Liver (tissue), 9 donors: ENCODE data around the gene FAM53B. TPM values are rescaled to one million over a fixed set of nuclear protein-coding genes. Genes with fewer than 3 reads are reported as not detected.

Source experiments
- DNase-seq: peaks from one replicate; pipeline ENCODE4 v3.0.0-alpha.2; 2017; ENCODE audit warnings: low spot score
- H3K27ac ChIP-seq, 2 donors: one replicate each; pipeline ENCODE4 v1.7.0; 2013; ENCODE audit warnings: inconsistent platforms in 2 of 2, low read length in 2 of 2, control low read depth in 1 of 2, low read depth in 1 of 2, mild to moderate bottlenecking in 1 of 2
- H3K27me3 ChIP-seq, 4 donors: one replicate each; pipeline versions ENCODE4 v1.6.1 to v1.7.0; 2013; ENCODE audit warnings: low read length in 3 of 4, inconsistent platforms in 1 of 4, mild to moderate bottlenecking in 1 of 4, moderate library complexity in 1 of 4; ENCODE audit not compliant: control insufficient read depth in 4 of 4, insufficient read depth in 4 of 4
- H3K36me3 ChIP-seq, 4 donors: one replicate each; pipeline versions ENCODE4 v1.6.1 to v1.7.0; 2013; ENCODE audit warnings: low read length in 3 of 4, mild to moderate bottlenecking in 3 of 4, low read depth in 1 of 4, moderate library complexity in 1 of 4; ENCODE audit not compliant: control insufficient read depth in 4 of 4, insufficient read depth in 3 of 4
- H3K4me1 ChIP-seq, 4 donors: one replicate each; pipeline versions ENCODE4 v1.6.1 to v1.7.0; 2013; ENCODE audit warnings: low read length in 3 of 4, mild to moderate bottlenecking in 3 of 4, moderate library complexity in 1 of 4; ENCODE audit not compliant: control insufficient read depth in 4 of 4, insufficient read depth in 4 of 4
- H3K4me3 ChIP-seq, 3 donors: one replicate each; pipeline versions ENCODE4 v1.6.1 to v1.7.0; 2013; ENCODE audit warnings: low read length in 3 of 3, control low read depth in 1 of 3, low read depth in 1 of 3, mild to moderate bottlenecking in 1 of 3
- H3K9ac ChIP-seq, 2 donors: one replicate each; pipeline ENCODE4 v1.7.0; 2013; ENCODE audit warnings: low read length in 2 of 2, mild to moderate bottlenecking in 2 of 2, moderate library complexity in 2 of 2, control low read depth in 1 of 2, low read depth in 1 of 2
- H3K9me3 ChIP-seq, 4 donors: one replicate each; pipeline versions ENCODE4 v1.6.1 to v1.7.0; 2013; ENCODE audit warnings: low read length in 3 of 4; ENCODE audit not compliant: control insufficient read depth in 4 of 4
- ATF3 ChIP-seq: IDR thresholded peaks from 2 replicates; pipeline ENCODE4 v1.6.1; 2016; ENCODE audit warnings: antibody characterized with exemption
- CTCF ChIP-seq: fragments of 150-350 bp; IDR thresholded peaks from 2 replicates; pipeline ENCODE4 v1.5.1; 2017; ENCODE audit warnings: improper control_type of control experiment, low read depth, low read length; ENCODE audit not compliant: missing input control
- EGR1 ChIP-seq, 2 donors: IDR thresholded peaks; 2 replicates each; pipeline ENCODE4 v1.6.1; 2016 to 2018; ENCODE audit warnings: antibody characterized with exemption in 2 of 2, low read depth in 2 of 2
- FOXA1 ChIP-seq: IDR thresholded peaks from 2 replicates; pipeline ENCODE4 v1.6.1; 2016; ENCODE audit warnings: antibody characterized with exemption
- FOXA2 ChIP-seq: IDR thresholded peaks from 2 replicates; pipeline ENCODE4 v1.6.1; 2016; ENCODE audit warnings: antibody characterized with exemption
- GABPA ChIP-seq, 2 donors: IDR thresholded peaks in 1 of 2; conservative IDR thresholded peaks in 1 of 2; 2 replicates each; pipeline ENCODE4 v1.6.1; 2016; ENCODE audit warnings: antibody characterized with exemption in 2 of 2, mild to moderate bottlenecking in 1 of 2, moderate library complexity in 1 of 2
- HNF4A ChIP-seq, 2 donors: conservative IDR thresholded peaks; 2 replicates each; pipeline ENCODE4 v1.6.1; 2016; ENCODE audit warnings: antibody characterized with exemption in 2 of 2, mild to moderate bottlenecking in 2 of 2
- HNF4G ChIP-seq: IDR thresholded peaks from 2 replicates; pipeline ENCODE4 v1.6.1; 2016; ENCODE audit warnings: antibody characterized with exemption
- JUND ChIP-seq, 2 donors: IDR thresholded peaks; 2 replicates each; pipeline ENCODE4 v1.6.1; 2016; ENCODE audit warnings: antibody characterized with exemption in 2 of 2
- MAX ChIP-seq: IDR thresholded peaks from 2 replicates; pipeline ENCODE4 v1.6.1; 2016; ENCODE audit warnings: antibody characterized with exemption
- NR2F2 ChIP-seq: IDR thresholded peaks from 2 replicates; pipeline ENCODE4 v1.6.1; 2016; ENCODE audit warnings: antibody characterized with exemption
- RAD21 ChIP-seq, 2 donors: IDR thresholded peaks; 2 replicates each; pipeline ENCODE4 v1.6.1; 2016; ENCODE audit warnings: antibody characterized with exemption in 2 of 2, mild to moderate bottlenecking in 2 of 2
- RXRA ChIP-seq, 2 donors: IDR thresholded peaks; 2 replicates each; pipeline ENCODE4 v1.6.1; 2017 to 2018; ENCODE audit warnings: antibody characterized with exemption in 2 of 2, mild to moderate bottlenecking in 1 of 2
- SP1 ChIP-seq: IDR thresholded peaks from 2 replicates; pipeline ENCODE4 v1.6.1; 2018; ENCODE audit warnings: antibody characterized with exemption, mild to moderate bottlenecking
- TAF1 ChIP-seq: conservative IDR thresholded peaks from 2 replicates; pipeline ENCODE4 v1.6.1; 2016; ENCODE audit warnings: antibody characterized with exemption, mild to moderate bottlenecking
- YY1 ChIP-seq: IDR thresholded peaks from 2 replicates; pipeline ENCODE4 v1.6.1; 2016; ENCODE audit warnings: antibody characterized with exemption, mild to moderate bottlenecking
- ZBTB33 ChIP-seq: IDR thresholded peaks from 2 replicates; pipeline ENCODE4 v1.6.1; 2016; ENCODE audit warnings: antibody characterized with exemption
- WGBS: extraction: QIAGEN DNeasy Blood & Tissue Kit; methylation state at CpG from one replicate; pipeline ENCODE4 v1.1.7; 2013; 5-methylcytosine and 5-hydroxymethylcytosine counted together
- polyA plus RNA-seq, 2 donors: library from polyadenylated mRNA; stranded (reverse) in 1 of 2; unstranded in 1 of 2; fragments of 200-250 nt in 1 of 2; fragments of >200 nt in 1 of 2; fragmentation: Nextera tagmentation in 1 of 2; extraction: Ambion mirVana in 1 of 2; gene quantifications; one replicate each; pipeline versions ENCODE4 v1.2.1 to v1.2.3, GENCODE V29; 2013 to 2015
- total RNA-seq, 2 donors: library from RNA; depleted of rRNA; stranded (reverse); fragments of >200 nt; gene quantifications; one replicate each; pipeline ENCODE4 v1.2.3, GENCODE V29; 2014
- TF ChIP-seq, protein P1 (sequence below): IDR thresholded peaks from 2 replicates; pipeline ENCODE4 v1.6.1; 2016; ENCODE audit warnings: antibody characterized with exemption, mild to moderate bottlenecking
- donor health status: healthy.
- donor health status: healthy.
- donor health status: healthy.
- donor health status: healthy.
- donor health status: healthy.

The FAM53B gene
- total and polyA plus RNA-seq, 4 donors = 1.1 to 24.0 (median 6.3) TPM

- no peaks in the 10 kb centered on the region for H3K9me3 ChIP-seq
- peak overlapping the region; percentile 43 to 71 for H3K27ac ChIP-seq
- peak; percentile 25 for TF ChIP-seq NR2F2
- TF ChIP-seq RAD21 (IDR thresholded peaks at IDR 0.05) = peak; percentile 28 to 48
- no peak for TF ChIP-seq HNF4G
- peak; percentile 40 for TF ChIP-seq YY1
- TF ChIP-seq GABPA (IDR thresholded peaks at IDR 0.05 in 1 of 2, conservative IDR thresholded peaks at IDR 0.05 in 1 of 2) = no peak
- peaks cover 4 to 35% (median 22%) of the 10 kb centered on the region in 4 donors for H3K4me1 ChIP-seq
- WGBS = 74% methylated on average over 9 of the region's 9 CpGs
- peak; percentile 69 for DNase-seq
- H3K27me3 ChIP-seq = no peaks in the 10 kb centered on the region
- no peaks in the 10 kb centered on the region for H3K36me3 ChIP-seq
- H3K4me3 ChIP-seq = no peak overlapping the region
- no peak overlapping the region for H3K9ac ChIP-seq
These were observed 96.6 kb downstream of the FAM53B start for GRCh38 chr10:124647421-124648130.

DNA sequence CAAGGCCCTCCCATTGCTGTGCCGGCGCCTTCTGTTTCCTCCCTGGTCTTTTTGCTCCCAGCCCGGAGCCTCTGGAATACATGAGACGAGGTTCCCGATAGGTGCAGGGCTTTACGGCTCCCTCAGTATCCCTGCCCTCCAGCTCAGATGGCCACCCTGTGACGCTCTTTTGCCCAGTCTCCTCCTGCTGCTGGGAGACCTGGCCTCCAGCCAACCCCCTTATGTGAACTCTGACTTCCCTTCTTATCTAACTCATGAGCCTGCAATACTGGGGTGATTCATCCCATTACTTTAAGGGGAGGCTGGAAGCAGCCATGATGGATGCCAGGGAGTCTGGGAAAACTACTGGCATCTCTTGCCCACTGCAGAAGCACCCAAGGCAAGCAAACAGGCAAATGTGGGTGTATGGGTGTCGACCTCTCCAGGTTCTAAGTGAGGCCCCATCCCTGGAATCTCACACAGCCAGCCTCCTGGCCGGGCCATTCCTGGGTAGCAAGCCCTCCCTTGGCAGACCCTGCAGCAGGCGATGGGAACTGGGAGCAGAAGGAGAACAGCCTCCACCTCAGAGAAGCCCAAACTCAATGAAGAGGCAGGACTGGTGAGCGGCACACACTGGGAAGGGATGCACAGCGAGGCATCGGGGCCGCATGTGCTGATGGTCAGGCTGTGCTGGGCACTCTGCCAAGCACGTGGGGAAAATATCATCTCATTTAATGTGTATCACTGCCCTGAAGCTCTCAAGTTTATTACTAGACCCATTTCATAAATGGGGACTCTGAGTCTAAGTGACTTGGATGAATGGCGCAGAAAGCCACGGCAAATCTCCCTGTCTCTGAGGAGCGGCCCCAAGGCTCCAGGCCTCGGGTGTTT lies 97.5 kb downstream of the FAM53B start:
- Histone ChIP-seq H3K4me1 (peaks cover 4 to 35% (median 22%) of the 10 kb centered on the region in 4 donors), H3K9me3 (no peaks in the 10 kb centered on the region), H3K9ac (no peak overlapping the region), H3K4me3 (no peak overlapping the region), H3K27ac (peak overlapping the region; percentile 43 to 71), H3K27me3 (no peaks in the 10 kb centered on the region), H3K36me3 (no peaks in the 10 kb centered on the region)
- DNase-seq = peak; percentile 75
- TF ChIP-seq MAX (no peak), TAF1 (no peak), CTCF (no peak), SP1 (no peak), YY1 (peak; percentile 53), FOXA2 (no peak), RAD21 (IDR thresholded peaks at IDR 0.05) (peak in 1 of 2 donors; percentile 13), NR2F2 (peak; percentile 80), HNF4G (no peak), ZBTB33 (no peak), GABPA (IDR thresholded peaks at IDR 0.05 in 1 of 2, conservative IDR thresholded peaks at IDR 0.05 in 1 of 2) (no peak), HNF4A (conservative IDR thresholded peaks at IDR 0.05) (no peak), ATF3 (no peak), EGR1 (IDR thresholded peaks at IDR 0.05; ENCODE audit: low read depth in 2 of 2) (no peak), JUND (IDR thresholded peaks at IDR 0.05) (peak in 1 of 2 donors; percentile 37), FOXA1 (no peak), RXRA (IDR thresholded peaks at IDR 0.05) (peak in 1 of 2 donors; percentile 25)
- TF ChIP-seq, protein P1, sequence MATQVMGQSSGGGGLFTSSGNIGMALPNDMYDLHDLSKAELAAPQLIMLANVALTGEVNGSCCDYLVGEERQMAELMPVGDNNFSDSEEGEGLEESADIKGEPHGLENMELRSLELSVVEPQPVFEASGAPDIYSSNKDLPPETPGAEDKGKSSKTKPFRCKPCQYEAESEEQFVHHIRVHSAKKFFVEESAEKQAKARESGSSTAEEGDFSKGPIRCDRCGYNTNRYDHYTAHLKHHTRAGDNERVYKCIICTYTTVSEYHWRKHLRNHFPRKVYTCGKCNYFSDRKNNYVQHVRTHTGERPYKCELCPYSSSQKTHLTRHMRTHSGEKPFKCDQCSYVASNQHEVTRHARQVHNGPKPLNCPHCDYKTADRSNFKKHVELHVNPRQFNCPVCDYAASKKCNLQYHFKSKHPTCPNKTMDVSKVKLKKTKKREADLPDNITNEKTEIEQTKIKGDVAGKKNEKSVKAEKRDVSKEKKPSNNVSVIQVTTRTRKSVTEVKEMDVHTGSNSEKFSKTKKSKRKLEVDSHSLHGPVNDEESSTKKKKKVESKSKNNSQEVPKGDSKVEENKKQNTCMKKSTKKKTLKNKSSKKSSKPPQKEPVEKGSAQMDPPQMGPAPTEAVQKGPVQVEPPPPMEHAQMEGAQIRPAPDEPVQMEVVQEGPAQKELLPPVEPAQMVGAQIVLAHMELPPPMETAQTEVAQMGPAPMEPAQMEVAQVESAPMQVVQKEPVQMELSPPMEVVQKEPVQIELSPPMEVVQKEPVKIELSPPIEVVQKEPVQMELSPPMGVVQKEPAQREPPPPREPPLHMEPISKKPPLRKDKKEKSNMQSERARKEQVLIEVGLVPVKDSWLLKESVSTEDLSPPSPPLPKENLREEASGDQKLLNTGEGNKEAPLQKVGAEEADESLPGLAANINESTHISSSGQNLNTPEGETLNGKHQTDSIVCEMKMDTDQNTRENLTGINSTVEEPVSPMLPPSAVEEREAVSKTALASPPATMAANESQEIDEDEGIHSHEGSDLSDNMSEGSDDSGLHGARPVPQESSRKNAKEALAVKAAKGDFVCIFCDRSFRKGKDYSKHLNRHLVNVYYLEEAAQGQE = no peak
- 83% methylated on average over 19 of the region's 19 CpGs for WGBS
